HG03575 (cell line): ENCODE results near the gene TNFAIP8L3.

ENCODE experiments used
- ATAC-seq: cut with Tn5 transposase; IDR thresholded peaks from one replicate; pipeline ENCODE4 v1.9.1; 2021; ENCODE audit not compliant: unreplicated experiment, insufficient number of reproducible peaks, low FRiP score; ENCODE audit errors: extremely low read depth

The TNFAIP8L3 gene

DNA sequence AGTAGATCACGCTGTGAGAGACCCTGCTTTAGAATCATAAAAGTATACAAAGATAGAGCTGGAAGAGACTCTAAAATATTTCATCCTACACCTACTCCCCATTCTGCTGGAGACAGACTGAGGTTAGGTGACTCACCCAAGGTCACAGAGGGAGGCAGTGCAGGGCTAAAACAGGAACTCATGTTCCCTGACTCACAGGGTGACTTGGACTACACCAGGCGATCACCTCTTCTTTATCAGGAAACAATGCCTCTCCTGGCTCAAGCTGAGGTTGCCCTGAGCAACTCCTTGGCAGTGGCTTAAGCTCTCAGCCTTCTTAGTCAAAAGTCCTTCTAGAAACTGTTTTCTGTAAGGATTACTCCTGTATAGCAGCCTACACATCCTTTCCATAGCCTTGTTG is 26.4 kb upstream of the TNFAIP8L3 start:
- no peak for ATAC-seq

DNA sequence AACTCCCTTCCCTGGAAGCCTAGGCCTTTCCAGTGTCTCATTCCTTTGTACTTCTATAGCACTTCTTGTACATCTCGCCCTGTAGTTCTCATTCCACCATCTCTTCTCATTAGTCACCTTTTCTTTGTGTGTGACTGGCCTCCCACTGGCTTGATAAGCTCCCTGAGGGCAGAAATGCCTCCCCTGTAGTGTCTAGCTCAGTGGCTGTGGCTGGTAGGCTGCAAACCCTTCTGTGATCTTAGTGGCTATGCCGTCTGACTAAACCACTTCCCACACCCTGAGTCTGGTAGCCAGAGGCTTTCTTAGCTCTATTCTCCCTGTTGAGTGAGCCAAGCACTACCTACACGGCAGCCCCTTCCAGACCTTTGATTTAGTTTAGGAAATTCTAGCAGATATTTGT is 24.4 kb upstream of the TNFAIP8L3 start:
- ATAC-seq: no peak

DNA sequence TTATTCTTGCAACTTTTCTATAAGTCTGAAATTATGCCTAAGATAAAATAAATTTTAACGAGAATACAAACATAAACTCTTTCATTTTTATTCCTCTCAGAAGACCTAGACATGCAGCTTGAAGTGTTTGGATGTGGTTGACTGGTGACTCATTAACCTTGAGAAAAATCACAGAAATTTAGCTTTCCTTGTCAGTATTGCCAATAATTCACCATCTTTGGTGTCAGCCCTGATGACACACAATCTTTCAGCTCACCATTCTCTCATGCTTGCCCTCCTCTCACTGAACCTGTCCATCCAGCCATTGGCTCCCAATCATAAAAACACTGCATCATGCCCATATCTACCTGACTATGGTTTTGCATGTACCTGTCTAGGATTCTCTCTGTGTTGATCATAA is 22.6 kb upstream of the TNFAIP8L3 start:
- no peak for ATAC-seq

DNA sequence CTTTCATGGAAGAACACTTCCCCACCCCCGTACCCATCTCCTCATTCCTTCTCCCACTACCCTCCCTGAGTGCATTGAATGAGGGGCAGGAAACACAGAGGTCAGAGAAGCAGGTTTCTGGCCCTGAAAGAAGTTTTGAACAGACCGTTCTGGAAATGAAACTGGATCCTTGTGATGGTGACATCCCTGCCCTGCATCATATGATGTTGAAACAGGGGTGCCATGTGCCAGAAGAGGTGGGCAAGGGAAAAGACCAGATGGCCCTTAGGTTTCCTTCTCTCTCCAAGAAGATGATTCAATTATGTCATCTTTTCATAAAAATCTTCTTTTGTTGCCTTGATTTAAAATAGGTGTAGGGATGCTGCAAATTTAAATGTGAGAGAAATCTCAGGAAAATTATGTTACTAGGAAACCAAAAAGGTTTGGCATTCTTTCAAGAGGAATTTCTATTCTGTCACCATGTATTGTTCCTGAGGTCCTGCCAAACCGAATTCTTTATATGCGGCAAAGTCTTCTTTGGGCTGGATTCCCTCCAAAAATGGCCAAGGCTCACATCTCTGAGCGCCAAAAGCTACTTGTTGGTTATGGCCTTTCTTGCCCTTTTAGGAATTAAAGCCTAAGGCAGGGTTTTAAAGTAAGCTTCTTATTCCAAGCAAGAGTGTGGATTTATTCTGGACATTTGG is 19.9 kb upstream of the TNFAIP8L3 start:
- ATAC-seq: no peak

DNA sequence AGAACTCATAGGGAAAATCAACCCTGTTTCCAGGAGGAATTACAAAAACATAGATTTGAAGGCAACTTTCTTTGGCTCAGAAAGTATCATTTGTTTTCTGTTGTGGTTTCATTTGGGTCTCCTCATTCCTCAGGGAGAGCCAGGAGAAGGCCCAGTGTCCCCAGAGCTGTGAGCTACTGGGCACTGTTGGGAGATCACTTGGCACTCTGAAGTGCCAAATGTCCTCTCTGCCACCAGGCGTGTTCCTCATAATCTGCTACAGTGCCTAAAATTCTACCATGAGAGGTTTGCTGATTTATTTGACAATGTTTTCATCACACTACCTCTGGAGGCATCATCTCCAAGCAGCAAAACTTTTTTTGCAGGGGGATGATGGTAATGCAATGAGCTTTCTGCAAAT is 17.4 kb upstream of the TNFAIP8L3 start:
- ATAC-seq: no peak

DNA sequence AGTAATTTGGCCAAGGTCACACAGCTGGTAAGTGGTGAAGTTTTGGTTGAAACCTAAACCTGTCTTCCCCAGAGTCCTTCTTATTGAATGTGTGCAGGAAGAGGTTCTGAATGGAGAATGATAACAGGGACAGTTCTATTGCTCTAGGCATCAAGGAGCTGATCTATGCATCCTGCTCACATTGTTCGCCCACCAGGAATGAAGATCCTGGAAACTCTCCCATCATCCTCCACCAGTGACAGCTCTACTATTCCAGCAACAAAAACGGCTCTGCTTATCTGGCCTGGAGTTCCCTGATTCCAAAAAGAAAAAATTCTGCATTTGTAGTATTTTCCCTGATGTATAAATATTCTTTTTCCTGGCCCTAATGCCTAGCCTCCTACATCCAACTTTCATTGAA is 16.4 kb upstream of the TNFAIP8L3 start:
- ATAC-seq: no peak

DNA sequence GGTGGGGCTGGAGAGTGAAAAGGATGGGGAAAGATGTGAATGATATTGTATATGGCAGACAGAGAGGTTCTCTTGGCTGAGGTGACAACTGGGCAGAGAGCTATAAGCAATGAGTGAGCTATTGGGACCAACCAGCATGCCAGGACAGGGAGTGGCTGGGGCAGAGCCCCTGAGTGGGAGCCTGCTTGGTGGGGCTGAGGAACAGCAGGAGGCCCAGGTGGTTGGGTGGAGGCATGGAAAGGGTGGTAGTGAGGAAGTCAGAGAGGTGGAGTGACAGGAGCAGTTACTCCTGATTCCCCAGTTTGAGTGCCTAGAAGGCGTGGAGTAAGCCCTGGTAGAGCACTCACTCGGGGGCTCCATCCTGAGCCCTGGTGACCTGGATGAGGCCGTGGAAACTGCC is 15.5 kb upstream of the TNFAIP8L3 start:
- ATAC-seq: no peak

DNA sequence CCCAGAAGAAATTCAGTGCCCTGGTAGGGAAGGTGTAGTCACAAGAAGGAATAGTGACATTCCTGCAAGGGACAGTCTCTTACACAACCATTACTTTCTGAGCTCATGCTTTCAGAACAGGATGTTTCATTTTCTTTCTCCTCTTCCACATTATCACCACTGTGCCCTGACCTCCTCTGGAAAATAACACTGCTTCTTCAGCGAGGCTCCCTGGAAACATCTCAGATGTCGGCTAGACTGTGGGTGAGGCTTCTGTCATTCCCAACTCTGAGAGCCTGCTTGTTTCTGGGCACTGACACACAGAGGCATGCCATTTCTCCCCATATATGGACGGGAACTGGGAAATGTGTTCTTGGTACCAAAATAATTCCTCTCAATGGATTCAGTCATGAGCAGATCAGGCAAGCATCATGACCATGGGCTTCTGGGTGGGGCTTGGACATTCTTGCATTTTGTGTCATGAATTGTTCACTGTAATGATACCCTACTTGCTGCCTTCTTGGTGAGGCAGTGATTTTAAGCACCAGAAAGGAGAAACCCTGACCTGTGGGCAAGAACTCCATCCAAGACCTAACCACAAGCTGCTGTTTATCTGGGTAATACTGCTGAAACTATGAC is 14.3 kb upstream of the TNFAIP8L3 start:
- no peak for ATAC-seq

DNA sequence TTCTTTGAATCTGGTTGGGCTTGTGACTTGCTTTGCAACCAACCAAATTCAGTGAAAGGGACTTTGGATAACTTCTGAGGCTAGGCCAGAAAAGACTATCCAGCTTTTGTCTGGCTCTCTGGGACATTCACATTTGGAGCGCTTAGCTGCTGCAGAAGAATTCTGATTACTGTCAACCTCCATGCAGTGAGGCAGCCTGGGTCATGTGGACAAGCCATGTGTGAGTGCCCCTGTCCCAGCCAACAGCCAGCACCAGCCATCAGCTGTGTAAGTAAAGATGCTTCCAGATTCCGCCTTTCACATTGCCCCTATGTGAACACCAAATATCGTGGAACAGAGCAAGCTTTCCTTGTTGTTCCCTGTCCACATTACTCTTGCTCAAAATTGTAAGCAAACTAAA is 12.9 kb upstream of the TNFAIP8L3 start:
- no peak for ATAC-seq

DNA sequence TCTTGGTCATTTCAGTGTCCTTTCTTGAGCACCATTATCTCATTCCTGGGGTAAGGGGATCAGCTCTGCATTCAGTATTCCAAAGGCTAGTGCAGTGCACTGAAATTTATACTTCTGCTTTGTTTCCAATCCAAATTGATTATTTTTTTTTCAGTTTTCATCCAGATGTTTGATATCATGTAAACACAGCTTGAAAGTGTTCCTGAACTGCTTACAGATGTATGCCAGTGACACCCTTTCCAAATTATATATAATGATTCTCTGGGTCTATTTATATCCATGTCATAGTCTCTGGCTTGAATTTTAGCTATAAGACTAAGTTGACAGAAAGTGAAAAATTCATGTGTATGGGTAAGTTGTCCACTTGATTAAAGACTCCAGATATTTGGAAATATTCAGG is 11.8 kb upstream of the TNFAIP8L3 start:
- no peak for ATAC-seq

DNA sequence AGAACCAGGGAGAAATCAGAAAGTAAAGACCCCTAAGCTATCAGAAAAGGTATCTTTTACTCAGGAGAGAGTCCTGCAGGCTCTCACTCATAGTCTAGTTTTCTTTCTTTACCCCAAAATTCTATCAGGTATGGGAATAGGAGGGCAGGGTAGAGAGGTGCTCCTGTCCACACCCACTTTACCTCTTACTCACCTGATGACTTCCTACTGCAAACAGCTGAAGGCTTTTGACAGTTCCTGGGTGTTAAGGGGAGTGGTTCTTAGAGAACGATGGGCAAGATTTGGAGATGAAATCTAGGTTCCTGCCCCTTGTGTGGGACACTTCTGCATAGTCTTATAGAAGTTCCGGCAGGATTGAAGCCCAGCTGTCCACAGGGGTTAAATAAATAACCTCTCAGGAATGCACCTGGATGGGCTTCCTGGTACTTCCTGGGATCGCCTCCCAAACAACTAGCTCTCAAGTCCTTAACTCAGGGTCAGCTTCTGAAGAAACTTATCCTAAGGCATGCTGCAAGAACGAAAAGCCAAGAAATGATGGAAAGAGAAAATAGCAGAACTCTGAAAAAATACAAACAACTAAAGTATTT is 10.8 kb upstream of the TNFAIP8L3 start:
- ATAC-seq: no peak

DNA sequence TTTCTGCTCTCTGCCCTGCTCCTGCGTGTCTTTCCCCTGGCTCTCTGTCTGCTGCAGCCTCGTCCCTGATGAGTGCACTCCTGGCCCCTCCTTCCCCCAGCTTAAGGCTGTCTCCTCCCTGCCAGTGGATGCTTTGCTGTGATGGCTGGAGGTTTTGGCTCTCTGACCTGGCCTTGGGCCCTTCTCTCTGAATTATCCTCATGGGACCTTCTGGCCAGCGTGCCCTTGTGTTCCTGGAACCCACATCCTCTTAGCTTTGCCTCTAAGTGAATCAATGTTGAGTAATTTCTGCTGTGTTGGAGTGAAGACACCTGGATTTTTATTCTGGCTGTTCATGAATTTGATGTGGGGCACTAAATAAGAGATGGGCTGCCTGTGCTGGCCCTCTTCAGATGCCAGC is 9.8 kb upstream of the TNFAIP8L3 start:
- ATAC-seq: no peak

DNA sequence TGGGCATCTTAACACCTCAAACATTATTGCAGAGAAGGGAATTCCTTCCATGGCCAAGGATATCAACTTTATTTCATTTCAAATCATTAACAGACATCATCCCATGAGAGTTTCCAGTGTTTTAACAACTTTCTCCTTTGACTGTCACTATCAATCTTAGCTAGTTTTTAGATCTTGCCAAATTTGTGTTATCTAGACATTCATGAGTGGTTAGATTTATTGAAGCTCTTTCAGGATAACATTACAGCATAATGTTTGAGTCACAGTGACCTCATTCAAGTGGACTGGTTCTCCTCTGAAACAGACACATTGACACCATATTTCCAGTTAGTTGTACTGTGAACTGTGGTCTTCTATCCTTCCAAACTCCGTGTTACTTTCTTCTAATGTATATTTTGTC is 8.6 kb upstream of the TNFAIP8L3 start:
- no peak for ATAC-seq

DNA sequence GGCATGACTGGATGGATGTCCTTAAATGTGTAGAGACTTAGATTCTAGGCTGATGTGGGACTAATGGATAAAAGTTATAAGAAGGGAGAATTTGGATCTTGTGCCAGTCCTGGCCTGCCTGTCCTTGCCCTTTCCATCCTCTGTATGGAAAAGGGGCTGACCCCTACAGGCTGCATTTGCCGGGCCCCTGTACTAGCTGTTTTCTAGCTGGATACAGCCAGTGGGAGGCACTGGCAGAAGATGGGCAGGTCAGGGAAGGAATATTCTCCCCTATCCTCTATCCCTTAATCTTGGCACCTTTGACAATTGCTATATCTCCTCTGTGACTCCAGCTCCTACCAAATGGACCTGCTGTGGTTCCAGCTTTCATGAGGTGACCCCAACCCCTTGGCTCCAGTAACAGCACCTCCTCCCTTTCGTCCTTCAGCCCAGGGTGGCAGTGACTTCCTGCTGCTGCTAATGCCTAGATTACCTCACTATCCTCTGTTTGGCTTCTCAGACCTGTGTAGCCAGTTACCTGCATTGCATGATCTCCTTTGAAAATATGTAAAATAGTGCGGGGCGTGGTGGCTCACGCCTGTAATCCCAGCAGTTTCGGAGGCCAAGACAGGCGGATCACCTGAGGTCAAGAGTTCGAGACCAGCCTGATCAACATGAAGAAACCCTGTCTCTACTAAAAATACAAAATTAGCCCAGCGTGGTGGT is 6.2 kb upstream of the TNFAIP8L3 start:
- ATAC-seq: no peak

DNA sequence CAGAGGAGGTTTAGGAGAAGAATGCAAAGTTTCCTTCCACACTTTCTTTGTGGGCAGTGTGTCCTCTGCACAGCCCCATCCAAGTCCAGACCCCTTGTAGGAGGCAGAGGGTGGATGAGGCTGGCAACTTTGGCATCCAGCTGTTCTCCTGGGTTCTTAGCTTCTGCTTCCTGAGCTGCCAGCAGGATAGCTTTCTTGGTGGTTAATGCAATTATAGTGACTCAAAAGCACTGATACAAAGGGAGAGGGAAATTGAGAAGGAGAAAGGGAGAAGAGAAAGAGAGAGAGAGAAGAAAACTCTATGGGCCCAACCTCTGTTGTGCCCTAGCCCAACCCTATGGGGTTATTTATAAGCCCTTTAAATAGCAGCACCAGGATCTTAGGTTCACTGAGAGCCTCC is 4.5 kb upstream of the TNFAIP8L3 start:
- ATAC-seq: no peak

DNA sequence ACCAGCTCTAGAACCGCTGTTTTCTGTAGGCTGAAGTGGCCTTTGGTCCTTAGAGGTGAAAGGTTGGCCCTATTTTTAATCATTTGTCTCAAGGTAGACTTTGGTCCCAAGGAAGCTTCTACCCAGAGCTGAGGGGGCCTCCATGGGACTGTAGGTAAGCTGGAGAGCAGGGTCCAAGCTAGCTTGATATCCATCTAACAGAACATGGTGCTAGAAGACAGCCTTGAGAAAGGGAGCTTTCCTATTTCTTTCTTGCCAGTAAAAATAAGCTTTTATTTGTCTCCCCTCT is 3.6 kb upstream of the TNFAIP8L3 start:
- no peak for ATAC-seq

DNA sequence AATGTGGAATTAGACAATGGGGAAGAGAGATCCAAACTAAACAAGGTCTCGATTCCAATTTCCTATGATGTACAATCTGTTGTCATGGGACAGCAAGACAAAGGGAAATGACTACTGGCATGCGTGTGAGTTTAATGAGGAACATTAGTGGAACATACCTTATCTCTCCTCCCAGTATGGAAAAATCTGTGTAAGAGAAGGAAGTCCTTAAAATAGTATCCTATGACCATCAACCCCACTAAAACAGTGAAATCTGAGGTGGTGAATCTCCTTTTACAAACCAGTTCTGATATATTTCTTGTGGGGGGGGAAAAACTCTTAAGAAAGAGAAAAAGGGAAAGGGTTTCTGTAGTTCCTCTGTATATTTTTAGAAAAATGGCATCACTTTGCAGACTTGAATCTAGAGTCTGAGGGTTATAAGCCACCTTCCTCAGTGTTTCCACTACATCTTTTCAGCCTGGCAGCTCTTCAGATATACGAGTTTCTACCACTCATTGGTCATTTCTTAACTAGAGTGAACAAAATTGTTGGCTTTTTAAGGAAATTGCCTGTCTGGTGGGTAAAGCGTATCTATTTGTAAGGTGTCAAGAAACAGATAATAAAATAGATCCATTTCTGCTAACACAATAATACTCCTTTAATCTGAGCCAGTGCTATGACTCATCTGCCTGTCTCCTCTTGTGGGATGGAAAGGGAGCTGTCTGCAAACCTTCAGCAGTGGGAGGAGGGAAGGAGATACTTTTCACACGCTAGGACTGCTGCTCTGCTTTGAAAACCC is 3.0 kb upstream of the TNFAIP8L3 start:
- ATAC-seq: no peak

DNA sequence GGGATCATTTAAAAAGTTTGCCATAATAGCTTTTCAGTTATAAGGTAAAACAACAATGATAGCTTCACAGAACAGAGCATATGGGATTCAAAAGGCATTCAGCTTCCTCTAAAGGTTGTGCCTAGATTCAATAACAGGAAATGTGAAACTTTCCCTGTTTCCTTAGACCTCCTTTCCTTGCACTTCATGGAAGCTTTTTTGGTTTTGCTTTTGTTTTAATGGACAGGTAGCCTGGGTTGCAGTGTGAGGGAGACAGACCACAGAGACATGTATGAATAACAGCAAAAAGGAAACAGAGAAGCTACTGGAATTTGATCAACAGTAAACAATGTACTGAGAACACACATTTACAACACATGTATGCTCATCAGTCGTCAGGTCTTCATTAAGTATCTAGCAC is 2.3 kb upstream of the TNFAIP8L3 start:
- ATAC-seq: no peak

DNA sequence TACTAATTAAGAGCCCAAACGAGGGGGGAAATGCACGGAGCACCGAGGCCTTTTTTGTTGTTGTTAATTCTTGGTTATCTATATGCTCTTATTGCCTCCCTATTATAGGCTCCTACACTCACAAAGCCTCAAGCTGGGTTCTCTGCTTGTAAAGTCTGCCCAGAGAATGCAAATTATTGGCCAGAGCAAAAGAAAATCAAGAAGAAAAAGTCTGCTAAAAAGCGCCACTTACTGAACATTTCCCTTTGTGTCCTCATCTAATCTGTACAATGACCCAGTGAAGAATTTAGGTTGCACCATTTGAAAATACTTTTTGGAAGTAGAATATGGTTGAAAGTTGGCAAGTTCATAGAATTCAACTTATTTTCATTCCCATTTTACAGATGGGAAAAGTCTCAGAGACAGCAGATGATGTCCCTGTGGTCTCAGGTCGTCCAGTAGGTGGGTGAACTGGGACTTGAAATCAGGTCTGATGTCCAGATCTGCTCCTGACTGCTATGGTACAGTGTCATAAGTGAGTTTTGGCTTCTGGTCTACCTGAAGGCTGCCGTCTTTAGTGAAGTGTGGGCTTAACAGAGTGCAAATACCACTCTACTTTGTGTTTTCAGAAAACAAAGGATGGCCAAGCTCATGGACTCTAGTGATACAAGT is 1.1 kb upstream of the TNFAIP8L3 start:
- ATAC-seq: no peak
